Fibroblast of skin of scalp (primary cell): Measurements from ENCODE around the gene RAPGEF2.
"Not testable (repeated sequence)": the region's sequence is repeated elsewhere in the genome, so short reads cannot be mapped to it uniquely, and the experiment has no call there.

Source experiments
- DNase-seq: peaks from one replicate; pipeline ENCODE4 v3.0.0-alpha.2; 2013

The RAPGEF2 gene

GRCh38 chr4:159242427-159242826 is 139.5 kb downstream of the RAPGEF2 start:
- no peak for DNase-seq

GRCh38 chr4:159248384-159249178 is 145.7 kb downstream of the RAPGEF2 start:
- DNase-seq: peak; percentile 89

- no peak for DNase-seq
Measured at GRCh38 chr4:159250751-159251325, 148.0 kb downstream of the RAPGEF2 start.

- not testable (repeated sequence) for DNase-seq
Measured at GRCh38 chr4:159251580-159251979, 148.7 kb downstream of the RAPGEF2 start.

GRCh38 chr4:159252491-159252890 is 149.6 kb downstream of the RAPGEF2 start:
- DNase-seq: no peak

- no peak for DNase-seq
Measured at GRCh38 chr4:159256037-159256436, 153.2 kb downstream of the RAPGEF2 start.

- no peak for DNase-seq
Measured at GRCh38 chr4:159258889-159259560, 156.1 kb downstream of the RAPGEF2 start.

GRCh38 chr4:159264057-159264456 is 161.2 kb downstream of the RAPGEF2 start:
- no peak for DNase-seq

GRCh38 chr4:159266981-159267868 is 164.3 kb downstream of the RAPGEF2 start:
- no peak for DNase-seq

- no peak for DNase-seq
Measured at GRCh38 chr4:159267869-159268285, 165.0 kb downstream of the RAPGEF2 start.

- peak; percentile 46 for DNase-seq
Measured at GRCh38 chr4:159268607-159269006, 165.7 kb downstream of the RAPGEF2 start.

GRCh38 chr4:159269116-159269515 is 166.2 kb downstream of the RAPGEF2 start:
- no peak for DNase-seq

GRCh38 chr4:159269956-159270355 is 167.1 kb downstream of the RAPGEF2 start:
- no peak for DNase-seq

- no peak for DNase-seq
Measured at GRCh38 chr4:159271856-159272255, 169.0 kb downstream of the RAPGEF2 start.

GRCh38 chr4:159272273-159273140 is 169.6 kb downstream of the RAPGEF2 start:
- peak; percentile 34 for DNase-seq

GRCh38 chr4:159273141-159273438 is 170.2 kb downstream of the RAPGEF2 start:
- peak; percentile 46 for DNase-seq

GRCh38 chr4:159273841-159274240 is 171.0 kb downstream of the RAPGEF2 start:
- DNase-seq: no peak

GRCh38 chr4:159278399-159278798 is 175.5 kb downstream of the RAPGEF2 start:
- DNase-seq: no peak

- DNase-seq: no peak
Measured at GRCh38 chr4:159279084-159279483, 176.2 kb downstream of the RAPGEF2 start.

- no peak for DNase-seq
Measured at GRCh38 chr4:159280442-159281172, 177.7 kb downstream of the RAPGEF2 start.

- peak; percentile 39 for DNase-seq
Measured at GRCh38 chr4:159281771-159282170, 178.9 kb downstream of the RAPGEF2 start.
